AG10803 (cell line): ENCODE data around the gene EPB41L5.

Experiments used
- DNase-seq: peaks from one replicate; pipeline ENCODE4 v3.0.0; 2010; ENCODE audit warnings: low read depth
- H3K4me3 ChIP-seq: 2 replicates; pipeline ENCODE4 v1.5.1; 2011; ENCODE audit warnings: mild to moderate bottlenecking, low read length, control low read depth
- TF ChIP-seq, protein P1 (sequence below): conservative IDR thresholded peaks from 2 replicates; pipeline ENCODE4 v1.5.1; 2011; ENCODE audit warnings: mild to moderate bottlenecking, low read length, control low read depth, inconsistent platforms

Gene EPB41L5

DNA sequence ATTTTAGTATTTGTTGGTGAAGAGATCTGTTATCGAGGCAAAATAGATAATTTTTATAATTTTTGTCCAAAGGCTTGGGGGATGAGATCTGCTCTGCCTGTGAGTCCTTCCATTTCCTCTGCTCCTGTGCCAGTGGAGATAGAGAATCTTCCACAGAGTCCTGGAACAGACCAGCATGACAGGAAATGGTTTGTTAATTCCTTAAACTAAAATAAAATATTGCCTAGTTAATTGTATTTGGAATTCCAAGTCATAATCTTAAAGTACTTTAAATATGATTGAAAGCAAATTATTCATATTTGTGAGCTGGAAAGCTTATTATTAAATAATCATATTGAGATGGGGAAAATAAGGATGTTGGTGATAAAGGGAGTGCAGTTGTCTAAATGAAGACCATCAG, 87.8 kb downstream of the EPB41L5 start:
- DNase-seq = no peak
- TF ChIP-seq, protein P1, sequence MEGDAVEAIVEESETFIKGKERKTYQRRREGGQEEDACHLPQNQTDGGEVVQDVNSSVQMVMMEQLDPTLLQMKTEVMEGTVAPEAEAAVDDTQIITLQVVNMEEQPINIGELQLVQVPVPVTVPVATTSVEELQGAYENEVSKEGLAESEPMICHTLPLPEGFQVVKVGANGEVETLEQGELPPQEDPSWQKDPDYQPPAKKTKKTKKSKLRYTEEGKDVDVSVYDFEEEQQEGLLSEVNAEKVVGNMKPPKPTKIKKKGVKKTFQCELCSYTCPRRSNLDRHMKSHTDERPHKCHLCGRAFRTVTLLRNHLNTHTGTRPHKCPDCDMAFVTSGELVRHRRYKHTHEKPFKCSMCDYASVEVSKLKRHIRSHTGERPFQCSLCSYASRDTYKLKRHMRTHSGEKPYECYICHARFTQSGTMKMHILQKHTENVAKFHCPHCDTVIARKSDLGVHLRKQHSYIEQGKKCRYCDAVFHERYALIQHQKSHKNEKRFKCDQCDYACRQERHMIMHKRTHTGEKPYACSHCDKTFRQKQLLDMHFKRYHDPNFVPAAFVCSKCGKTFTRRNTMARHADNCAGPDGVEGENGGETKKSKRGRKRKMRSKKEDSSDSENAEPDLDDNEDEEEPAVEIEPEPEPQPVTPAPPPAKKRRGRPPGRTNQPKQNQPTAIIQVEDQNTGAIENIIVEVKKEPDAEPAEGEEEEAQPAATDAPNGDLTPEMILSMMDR = no peak
- H3K4me3 ChIP-seq = no peak overlapping the region

DNA sequence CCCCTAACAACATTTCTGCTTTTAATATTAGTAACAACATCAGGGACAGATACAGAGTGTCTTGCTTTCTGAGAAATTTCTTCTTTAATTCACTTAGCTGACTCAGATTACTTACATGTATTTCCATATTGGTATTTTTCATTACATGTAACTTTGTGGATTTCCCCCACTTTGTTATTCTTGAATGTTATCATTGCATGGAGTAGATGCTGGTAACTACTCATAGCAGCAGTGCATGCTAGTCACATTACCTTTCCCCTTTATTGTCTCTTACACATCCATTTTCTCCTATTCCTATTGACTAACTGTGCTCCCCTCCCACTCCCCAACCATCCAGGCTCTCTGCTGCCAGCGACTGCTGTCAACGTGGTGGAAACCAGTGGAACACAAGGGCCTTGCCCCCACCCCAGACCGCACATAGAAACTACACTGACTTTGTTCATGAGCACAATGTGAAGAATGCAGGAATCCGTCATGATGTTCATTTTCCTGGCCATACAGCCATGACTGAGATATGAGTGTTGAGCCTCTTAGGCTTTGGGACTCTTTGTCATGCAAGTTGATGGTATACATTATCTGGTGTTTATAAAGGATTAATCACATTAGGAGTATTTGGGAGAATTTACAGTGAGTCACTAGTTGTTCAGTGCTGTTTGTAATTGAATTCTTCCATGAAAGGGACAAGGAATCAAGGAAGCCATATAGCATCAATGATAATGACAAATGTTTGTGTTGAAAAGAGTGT, 91.0 kb downstream of the EPB41L5 start:
- peak; percentile 77 for DNase-seq
- TF ChIP-seq, protein P1 = no peak
- no peak overlapping the region for H3K4me3 ChIP-seq

DNA sequence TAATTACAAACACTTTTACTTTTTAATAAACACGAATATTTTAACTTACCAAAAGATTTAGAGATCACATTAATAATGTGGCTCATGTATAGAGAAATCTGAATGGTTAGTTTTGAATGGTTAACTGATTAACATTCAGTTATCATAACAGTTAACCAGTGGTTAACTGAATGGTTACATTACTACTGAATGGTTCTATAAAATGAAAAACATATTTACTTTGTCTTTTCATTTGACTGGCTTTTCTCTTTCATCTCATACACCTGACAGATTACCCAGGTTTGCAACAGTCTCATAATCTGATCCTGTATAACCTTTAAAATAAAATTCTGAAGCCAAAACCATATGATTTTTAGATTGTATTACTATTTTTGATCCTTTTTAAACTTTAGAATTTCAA, 91.9 kb downstream of the EPB41L5 start:
- H3K4me3 ChIP-seq = no peak overlapping the region
- TF ChIP-seq, protein P1 = no peak
- no peak for DNase-seq

DNA sequence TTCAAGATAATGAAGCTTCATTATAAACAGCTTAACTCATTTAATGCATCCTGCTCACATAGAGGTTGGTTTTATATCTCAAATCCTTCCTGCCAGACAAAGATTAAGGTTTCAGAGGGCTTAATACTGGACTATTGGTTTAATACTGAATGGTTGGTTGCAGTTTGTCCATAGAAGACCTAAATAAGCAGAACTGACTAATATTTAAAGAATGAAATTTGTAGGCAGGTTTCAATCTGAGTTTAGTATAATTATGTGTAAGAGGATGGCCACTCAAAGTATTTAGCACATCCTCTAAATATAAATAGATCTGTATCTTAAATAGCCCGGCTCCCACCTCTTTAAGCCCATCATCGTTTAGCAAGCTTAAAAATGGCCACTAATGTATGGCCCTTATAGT, 92.5 kb downstream of the EPB41L5 start:
- H3K4me3 ChIP-seq = no peak overlapping the region
- TF ChIP-seq, protein P1 = no peak
- no peak for DNase-seq

DNA sequence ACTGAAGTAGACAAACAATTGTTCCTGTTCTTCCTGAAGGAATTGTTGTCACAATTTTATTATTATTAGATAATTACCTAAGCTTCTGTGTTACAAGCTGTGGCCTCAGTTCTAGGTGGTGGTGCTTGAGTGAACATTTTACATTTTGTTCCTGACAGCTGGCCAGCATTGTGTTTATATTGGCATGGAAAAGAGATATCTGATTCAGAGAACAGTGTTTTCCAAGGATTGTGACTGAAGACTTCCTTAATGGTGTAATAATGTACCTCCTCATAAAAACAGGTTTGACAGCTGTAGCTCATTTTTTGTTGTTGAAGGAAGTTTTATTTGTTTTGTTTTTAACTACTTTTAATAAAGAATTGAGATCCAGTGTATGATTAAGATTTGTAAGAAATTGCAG, 95.2 kb downstream of the EPB41L5 start:
- peak; percentile 56 for DNase-seq
- TF ChIP-seq, protein P1 = no peak
- no peak overlapping the region for H3K4me3 ChIP-seq

DNA sequence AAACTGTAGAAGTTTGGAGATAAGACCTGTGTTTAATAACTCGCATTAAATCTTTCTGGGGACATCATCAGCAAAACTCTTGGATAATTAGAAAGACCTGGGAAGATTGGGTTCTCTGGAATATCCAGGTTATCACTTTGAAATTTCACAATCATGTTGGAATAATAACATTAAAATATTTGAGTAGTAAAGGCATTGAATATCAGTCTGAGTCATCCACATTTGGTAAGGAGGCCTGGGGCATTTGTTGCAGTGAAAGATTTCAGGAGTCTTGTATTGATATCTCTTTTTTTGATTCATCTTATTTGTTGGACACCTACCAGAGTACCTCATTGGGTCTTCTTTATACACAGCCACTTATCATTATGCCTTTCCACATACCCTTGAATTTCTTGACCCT, 95.9 kb downstream of the EPB41L5 start:
- TF ChIP-seq, protein P1 = no peak
- peak; percentile 4 for DNase-seq
- H3K4me3 ChIP-seq = no peak overlapping the region

DNA sequence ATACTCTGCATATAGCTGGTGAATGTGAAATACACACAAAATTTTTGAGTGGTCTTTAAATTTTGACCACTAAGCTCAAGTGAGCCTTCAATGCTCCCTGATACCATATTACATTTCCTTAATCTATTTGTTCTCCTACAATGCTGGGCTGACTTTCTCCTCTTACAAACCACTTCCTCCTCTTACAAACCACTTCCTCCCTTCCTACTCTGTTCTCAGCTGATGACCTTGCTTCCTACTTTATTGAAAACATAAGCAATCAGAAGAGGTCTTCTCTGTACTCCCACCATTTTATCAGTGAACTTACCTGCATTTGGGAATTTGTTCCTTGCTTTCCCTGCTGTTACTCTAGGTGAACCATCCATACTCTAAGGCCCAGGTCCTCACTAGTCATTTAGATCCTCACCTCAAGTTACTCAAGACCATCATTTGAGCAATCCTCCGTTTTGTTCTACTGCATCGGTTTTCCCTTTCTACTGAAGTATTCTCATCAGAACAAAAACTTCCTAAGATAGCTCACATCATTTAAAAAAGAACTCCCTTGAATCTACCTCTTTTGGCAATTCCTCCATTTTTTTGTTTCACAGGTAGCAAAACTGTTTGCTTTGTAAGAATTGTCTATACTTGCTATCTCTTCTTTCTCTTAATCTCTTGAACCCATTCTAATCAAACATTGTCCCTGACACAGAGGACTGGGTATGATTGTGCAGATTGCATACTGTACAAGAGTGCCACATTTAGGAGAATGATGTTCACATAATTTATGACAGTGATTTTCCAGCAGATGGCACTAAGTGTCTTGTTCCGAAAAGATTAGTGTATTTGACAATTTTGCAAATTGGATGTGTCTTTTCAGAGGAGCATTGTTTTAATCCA, 96.5 kb downstream of the EPB41L5 start:
- DNase-seq = peak; percentile 29
- no peak overlapping the region for H3K4me3 ChIP-seq
- TF ChIP-seq, protein P1 = peak; percentile 47
